AG10803 (cell line): ENCODE measurements around the gene RSPRY1.
A peak's percentile ranks its signal among the peaks of the same experiment; 100 is the strongest.

ENCODE experiments used
- DNase-seq: peaks from one replicate; pipeline ENCODE4 v3.0.0; 2010; ENCODE audit warnings: low read depth
- H3K4me3 ChIP-seq: 2 replicates; pipeline ENCODE4 v1.5.1; 2011; ENCODE audit warnings: mild to moderate bottlenecking, low read length, control low read depth
- TF ChIP-seq, protein P1 (sequence below): conservative IDR thresholded peaks from 2 replicates; pipeline ENCODE4 v1.5.1; 2011; ENCODE audit warnings: mild to moderate bottlenecking, low read length, control low read depth, inconsistent platforms

RSPRY1 gene

DNA sequence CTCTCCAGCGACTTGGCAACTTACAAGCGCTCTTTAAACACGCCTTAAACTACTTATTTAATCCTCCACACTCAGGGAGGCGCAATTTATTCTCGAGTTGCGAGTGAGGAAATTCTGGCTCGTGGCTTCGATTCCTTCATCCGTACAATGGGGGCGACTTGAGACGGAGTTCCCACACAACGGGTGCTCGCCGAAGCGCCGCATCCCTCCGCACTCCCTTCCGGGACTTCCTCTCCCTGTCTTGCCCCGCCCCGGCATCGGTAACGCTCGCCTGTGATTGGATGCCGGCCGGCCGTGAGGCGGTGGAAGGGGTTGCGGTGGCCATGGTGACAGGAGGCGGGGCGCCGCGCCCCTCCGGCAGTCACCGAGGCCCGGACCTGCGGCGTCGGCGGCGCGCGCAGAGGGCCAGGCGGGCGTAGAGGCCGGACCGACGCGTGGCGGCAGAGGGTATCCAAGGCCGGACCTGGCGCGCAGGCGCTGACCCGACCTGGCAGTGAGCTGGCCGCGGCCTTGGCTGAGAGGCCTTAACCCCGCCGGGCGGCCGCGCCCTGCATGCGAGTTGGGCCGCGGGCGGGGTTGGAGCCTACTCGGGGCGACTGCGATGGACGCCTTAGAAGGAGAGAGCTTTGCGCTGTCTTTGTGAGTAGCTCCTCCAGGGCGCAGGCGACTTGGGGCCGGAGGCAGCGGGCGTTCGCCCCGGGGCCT lies 58.8 kb downstream of the RSPRY1 start, which contains the start of gene ARL2BP:
Gene ARL2BP, plus strand, starts transcription at position 493 of the 705 bp plus-strand sequence. Its CDS starts 109 bp downstream, at position 602.
- peak; percentile 98 for DNase-seq
- TF ChIP-seq, protein P1, sequence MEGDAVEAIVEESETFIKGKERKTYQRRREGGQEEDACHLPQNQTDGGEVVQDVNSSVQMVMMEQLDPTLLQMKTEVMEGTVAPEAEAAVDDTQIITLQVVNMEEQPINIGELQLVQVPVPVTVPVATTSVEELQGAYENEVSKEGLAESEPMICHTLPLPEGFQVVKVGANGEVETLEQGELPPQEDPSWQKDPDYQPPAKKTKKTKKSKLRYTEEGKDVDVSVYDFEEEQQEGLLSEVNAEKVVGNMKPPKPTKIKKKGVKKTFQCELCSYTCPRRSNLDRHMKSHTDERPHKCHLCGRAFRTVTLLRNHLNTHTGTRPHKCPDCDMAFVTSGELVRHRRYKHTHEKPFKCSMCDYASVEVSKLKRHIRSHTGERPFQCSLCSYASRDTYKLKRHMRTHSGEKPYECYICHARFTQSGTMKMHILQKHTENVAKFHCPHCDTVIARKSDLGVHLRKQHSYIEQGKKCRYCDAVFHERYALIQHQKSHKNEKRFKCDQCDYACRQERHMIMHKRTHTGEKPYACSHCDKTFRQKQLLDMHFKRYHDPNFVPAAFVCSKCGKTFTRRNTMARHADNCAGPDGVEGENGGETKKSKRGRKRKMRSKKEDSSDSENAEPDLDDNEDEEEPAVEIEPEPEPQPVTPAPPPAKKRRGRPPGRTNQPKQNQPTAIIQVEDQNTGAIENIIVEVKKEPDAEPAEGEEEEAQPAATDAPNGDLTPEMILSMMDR, result 0 out of 2 replicates have a peak, but pooled peaks have one; percentile 18
- peak within 1 kb of the TSS; percentile 74 for H3K4me3 ChIP-seq

DNA sequence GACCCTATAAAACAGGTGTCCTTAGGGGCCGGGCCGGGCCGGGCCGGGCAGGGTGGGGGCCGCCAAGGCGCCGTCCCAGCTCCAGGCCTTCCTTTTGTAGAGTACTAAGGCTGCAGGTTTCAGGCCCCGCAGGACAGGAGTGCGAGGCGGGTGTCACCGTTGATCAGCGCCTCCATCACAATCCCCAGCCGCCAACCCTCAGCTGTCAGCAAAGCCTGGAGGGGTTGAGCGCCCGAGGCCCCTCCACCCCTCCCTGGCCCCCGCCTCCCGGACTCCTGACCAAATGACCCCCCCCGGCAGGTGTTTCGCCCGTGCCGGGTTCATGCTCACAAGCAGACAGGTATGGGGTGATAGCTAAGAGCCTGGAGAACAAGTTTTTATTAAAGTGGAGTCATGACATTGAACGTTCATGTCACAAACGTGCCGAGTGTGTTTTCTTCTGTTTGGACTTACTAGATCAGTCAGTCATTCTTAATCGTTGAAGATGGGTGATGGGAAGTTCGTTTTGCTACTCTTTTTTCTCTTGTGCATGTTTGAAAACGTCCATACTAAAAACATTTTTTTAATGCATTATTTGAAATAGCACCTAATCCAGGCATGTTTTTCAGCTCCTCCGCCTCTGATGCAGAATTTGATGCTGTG lies 59.5 kb downstream of the RSPRY1 start:
- TF ChIP-seq, protein P1, result no peak
- peak; percentile 12 for DNase-seq
- peak overlapping the region; percentile 74 for H3K4me3 ChIP-seq

DNA sequence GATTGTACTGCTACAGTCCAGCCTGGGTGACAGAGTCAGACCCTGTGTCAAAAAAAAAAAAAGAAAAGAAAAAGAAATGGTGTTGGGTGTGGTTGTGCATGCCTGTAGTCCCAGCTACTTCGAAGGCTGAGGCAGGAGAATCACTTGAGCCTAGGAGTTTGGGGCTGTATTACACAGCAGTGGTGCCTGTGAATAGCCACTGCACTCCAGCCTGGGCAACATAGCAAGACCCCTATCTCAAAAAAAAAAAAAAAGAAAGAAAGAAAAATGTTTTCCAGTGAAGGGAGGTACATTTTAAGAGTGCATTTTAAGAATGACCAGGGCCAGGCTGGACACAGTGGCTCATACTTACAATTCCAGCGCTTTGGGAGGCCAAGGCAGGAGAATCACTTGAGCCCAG lies 65.2 kb downstream of the RSPRY1 start:
- TF ChIP-seq, protein P1, result no peak
- DNase-seq, result no peak

DNA sequence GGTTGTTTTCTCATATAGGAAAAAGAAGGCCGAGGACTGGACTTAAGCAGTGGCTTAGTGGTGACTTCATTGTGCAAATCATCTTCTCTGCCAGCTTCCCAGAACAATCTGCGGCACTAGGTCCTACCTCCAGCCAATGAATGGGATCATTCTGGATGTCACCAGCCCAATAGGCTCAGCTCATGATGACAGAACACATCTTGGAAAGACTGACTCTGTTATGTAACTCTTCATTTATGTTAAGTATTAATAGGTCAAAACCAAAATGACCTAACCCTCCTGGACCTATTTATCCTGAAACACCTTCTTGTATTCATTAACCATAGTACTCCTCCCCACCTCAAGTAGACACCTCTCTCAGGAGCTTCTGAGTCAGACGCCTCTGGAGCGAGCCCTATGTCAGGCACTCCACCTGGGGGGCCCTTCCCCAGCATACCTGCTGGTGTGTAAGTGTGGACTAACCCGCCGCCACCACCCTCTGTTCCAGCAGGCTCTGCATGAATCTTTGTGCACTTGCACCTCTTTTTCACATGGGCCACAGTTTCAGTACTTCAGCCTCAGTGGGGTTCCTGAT lies 66.1 kb downstream of the RSPRY1 start:
- TF ChIP-seq, protein P1, result no peak
- H3K4me3 ChIP-seq, result no peak overlapping the region
- DNase-seq, result no peak

More for the DNA sequence above, 65.2 kb downstream of the RSPRY1 start:
- H3K4me3 ChIP-seq, result no peak overlapping the region

DNA sequence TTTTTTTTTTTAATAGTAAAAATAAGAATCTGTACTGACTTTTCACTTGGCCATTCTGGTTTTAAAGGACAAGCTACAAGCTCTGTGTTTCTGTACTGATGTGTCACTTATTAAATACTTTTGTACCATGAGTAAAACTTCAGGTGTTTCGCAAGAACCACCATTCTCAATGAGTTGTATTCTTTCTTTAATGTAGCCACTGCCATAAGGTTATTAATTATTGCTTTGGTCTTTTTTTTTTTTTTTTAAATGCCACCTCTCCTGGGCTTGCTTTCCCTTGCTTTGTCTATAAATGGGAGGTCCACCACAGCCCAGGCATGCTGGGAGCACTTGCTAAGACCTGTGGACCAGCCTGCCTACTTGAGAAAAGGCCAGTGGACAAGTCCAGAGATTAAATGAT lies 67.3 kb downstream of the RSPRY1 start:
- TF ChIP-seq, protein P1, result no peak
- H3K4me3 ChIP-seq, result no peak overlapping the region
- DNase-seq, result no peak

DNA sequence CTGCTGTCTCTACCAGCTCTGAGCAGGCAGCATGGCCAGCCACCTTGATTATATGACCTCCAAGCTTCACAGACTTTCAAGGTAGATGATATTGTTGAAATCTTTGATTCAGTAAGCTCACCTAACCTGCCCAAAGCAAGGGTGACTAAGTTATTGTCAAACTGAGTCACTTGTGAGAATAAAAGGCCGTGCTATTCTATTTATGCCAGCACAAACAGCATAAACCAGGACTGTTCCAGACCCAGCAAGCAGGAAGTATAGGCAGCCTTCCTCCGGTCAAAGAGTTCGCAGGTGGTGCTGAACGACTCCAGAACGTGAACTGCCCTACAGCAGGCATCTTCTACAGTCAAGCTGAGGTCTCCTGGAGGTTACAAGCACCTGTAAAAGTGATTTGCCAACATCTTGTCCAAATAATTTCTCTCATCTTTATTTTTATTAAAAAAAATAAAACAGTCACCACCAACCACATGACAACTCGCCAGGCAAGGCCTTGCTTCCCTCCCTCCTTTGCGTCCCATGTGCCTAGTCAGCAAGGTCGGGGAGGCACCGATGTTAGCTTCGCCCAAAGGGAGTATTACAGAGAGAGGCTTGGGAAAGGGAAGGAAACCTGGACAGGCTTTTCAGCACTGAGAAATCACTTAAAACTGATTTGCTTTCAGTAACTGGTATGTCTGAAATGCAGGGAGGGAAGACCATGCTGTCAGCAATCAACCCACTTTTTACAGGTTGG lies 69.7 kb downstream of the RSPRY1 start:
- TF ChIP-seq, protein P1, result no peak
- no peak overlapping the region for H3K4me3 ChIP-seq
- DNase-seq, result no peak
